ENCODE measurements around the gene C3orf18.

GRCh38 chr3:50551054-50551659, 16.4 kb downstream of the C3orf18 start:
- TF ChIP-seq ZNF232 (CRISPR knock-in tag; IDR thresholded peaks at IDR 0.05) (no peak), EZH2 (IDR thresholded peaks at IDR 0.05; ENCODE audit: borderline replicate concordance, low read depth, low read length) (no peak), EGR1 (conservative IDR thresholded peaks at IDR 0.05) (no peak), ZNF3 (CRISPR knock-in tag; IDR thresholded peaks at IDR 0.05) (no peak), CTCF (IDR thresholded peaks at IDR 0.05 in 2 of 3, conservative IDR thresholded peaks at IDR 0.05 in 1 of 3; ENCODE audit: insufficient read depth in 2 of 3, low read depth in 1 of 3, low read length in 3 of 3) (no peak), ZFX (CRISPR knock-in tag; IDR thresholded peaks at IDR 0.05) (no peak), MYNN (IDR thresholded peaks at IDR 0.05) (no peak), MYNN (CRISPR knock-in tag; IDR thresholded peaks at IDR 0.05) (no peak), HDAC8 (tag; IDR thresholded peaks at IDR 0.05) (no peak), ZBTB34 (CRISPR knock-in tag; IDR thresholded peaks at IDR 0.05) (no peak), BHLHE40 (IDR thresholded peaks at IDR 0.05; ENCODE audit: low read length) (no peak), CREB3 (tag; conservative IDR thresholded peaks at IDR 0.05; ENCODE audit: low read depth) (no peak), E2F8 (IDR thresholded peaks at IDR 0.05; ENCODE audit: low read depth, partially characterized antibody) (no peak)
